Gastrocnemius medialis (tissue), 4 donors: Measurements from ENCODE around the gene CCDC71. TPM values are rescaled to one million over a fixed set of nuclear protein-coding genes. Genes with fewer than 3 reads are reported as not detected.
A peak's percentile ranks its signal among the peaks of the same experiment; 100 is the strongest.

Source experiments
- ATAC-seq, 2 donors: fragments of 150-250 bp; one replicate each; pipeline ENCODE4 v1.9.1; 2016
- DNase-seq, 2 donors: peaks; one replicate each; pipeline ENCODE4 v3.0.0-alpha.2; 2019
- H3K27ac ChIP-seq, 4 donors: fragments of 200-600 bp; sonication (generic); 1 replicate in 1 of 4; 2 replicates in 3 of 4; pipeline ENCODE4 v1.5.1; 2016 to 2018; ENCODE audit warnings: mild to moderate bottlenecking in 2 of 4, moderate library complexity in 1 of 4
- H3K27me3 ChIP-seq, 3 donors: fragments of 200-600 bp; sonication (generic) in 2 of 3; 1 replicate in 1 of 3; 2 replicates in 2 of 3; pipeline versions ENCODE4 v1.5.1 to v1.6.0; 2016 to 2019; ENCODE audit warnings: mild to moderate bottlenecking in 1 of 3, moderate library complexity in 1 of 3
- H3K36me3 ChIP-seq, 2 donors: fragments of 200-600 bp; sonication (generic) in 1 of 2; one replicate each; pipeline ENCODE4 v1.5.1; 2017 to 2018
- H3K4me1 ChIP-seq, 2 donors: fragments of 200-600 bp; sonication (generic) in 1 of 2; one replicate each; pipeline ENCODE4 v1.5.1; 2016 to 2017; ENCODE audit warnings: mild to moderate bottlenecking in 2 of 2
- H3K4me3 ChIP-seq, 4 donors: fragments of 200-600 bp; sonication (generic) in 3 of 4; 1 replicate in 1 of 4; 2 replicates in 3 of 4; pipeline ENCODE4 v1.5.1; 2016 to 2019; ENCODE audit warnings: mild to moderate bottlenecking in 2 of 4
- H3K9me3 ChIP-seq, 3 donors: fragments of 200-600 bp; sonication (generic) in 2 of 3; 1 replicate in 1 of 3; 2 replicates in 2 of 3; pipeline ENCODE4 v1.5.1; 2016 to 2019
- POLR2A ChIP-seq, 2 donors: fragments of 450-650 bp; IDR thresholded peaks; one replicate each; pipeline ENCODE4 v1.6.1; 2017; ENCODE audit warnings: antibody characterized with exemption in 2 of 2, mild to moderate bottlenecking in 2 of 2, moderate library complexity in 2 of 2
- in situ Hi-C, 4 donors: fragments of 200-750 bp; cut with MboI; loops; one replicate each; pipeline versions ENCODE4 v1.15.0 to v1.8.0; 2017; ENCODE audit warnings: low sequenced_read_pairs in 4 of 4
- intact Hi-C: fragments of 100-400 bp; cut with DNase I; formaldehyde crosslinking; loops from one replicate; pipeline ENCODE4 v1.15.1; 2023; ENCODE audit warnings: low total_unique reads
- total RNA-seq, 4 donors: library from RNA; depleted of rRNA; stranded (reverse); fragments of >200 nt; gene quantifications; one replicate each; pipeline versions ENCODE4 v1.1.0 to v1.2.3, GENCODE V29; 2016
- TF ChIP-seq, protein P1 (sequence below), 5 experiments: fragments of 450-650 bp in 3 of 5; fragments of 200-600 bp in 2 of 5; sonication (generic) in 2 of 5; IDR thresholded peaks in 4 of 5; conservative IDR thresholded peaks in 1 of 5; 1 replicate in 4 of 5; 2 replicates in 1 of 5; pipeline ENCODE4 v1.5.1; 2016 to 2019; ENCODE audit warnings: antibody characterized with exemption in 5 of 5, mild to moderate bottlenecking in 3 of 5, moderate library complexity in 3 of 5

Gene CCDC71
- total RNA-seq, 4 donors from 2014 or later, result 20.0 to 31.0 (median 22.0) TPM

- DNase-seq (no peak), ATAC-seq (no peak)
- no peaks in the 10 kb centered on the region for H3K27me3 ChIP-seq
- H3K27ac ChIP-seq, result no peak overlapping the region
- peaks cover 2 to 75% of the 10 kb centered on the region in 2 donors for H3K36me3 ChIP-seq
- no peak overlapping the region for H3K4me3 ChIP-seq
- peaks cover 16 to 17% of the 10 kb centered on the region in 2 donors for H3K4me1 ChIP-seq
- in situ Hi-C loops, result no loop called here
- TF ChIP-seq, protein P1, sequence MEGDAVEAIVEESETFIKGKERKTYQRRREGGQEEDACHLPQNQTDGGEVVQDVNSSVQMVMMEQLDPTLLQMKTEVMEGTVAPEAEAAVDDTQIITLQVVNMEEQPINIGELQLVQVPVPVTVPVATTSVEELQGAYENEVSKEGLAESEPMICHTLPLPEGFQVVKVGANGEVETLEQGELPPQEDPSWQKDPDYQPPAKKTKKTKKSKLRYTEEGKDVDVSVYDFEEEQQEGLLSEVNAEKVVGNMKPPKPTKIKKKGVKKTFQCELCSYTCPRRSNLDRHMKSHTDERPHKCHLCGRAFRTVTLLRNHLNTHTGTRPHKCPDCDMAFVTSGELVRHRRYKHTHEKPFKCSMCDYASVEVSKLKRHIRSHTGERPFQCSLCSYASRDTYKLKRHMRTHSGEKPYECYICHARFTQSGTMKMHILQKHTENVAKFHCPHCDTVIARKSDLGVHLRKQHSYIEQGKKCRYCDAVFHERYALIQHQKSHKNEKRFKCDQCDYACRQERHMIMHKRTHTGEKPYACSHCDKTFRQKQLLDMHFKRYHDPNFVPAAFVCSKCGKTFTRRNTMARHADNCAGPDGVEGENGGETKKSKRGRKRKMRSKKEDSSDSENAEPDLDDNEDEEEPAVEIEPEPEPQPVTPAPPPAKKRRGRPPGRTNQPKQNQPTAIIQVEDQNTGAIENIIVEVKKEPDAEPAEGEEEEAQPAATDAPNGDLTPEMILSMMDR (IDR thresholded peaks at IDR 0.05 in 4 of 5, conservative IDR thresholded peaks at IDR 0.05 in 1 of 5), result no peak
- TF ChIP-seq POLR2A (IDR thresholded peaks at IDR 0.05), result no peak
- H3K9me3 ChIP-seq, result no peaks in the 10 kb centered on the region
- intact Hi-C loops, result no loop called here
These were observed 43.7 kb downstream of the CCDC71 start for GRCh38 chr3:49122451-49122850.

DNA sequence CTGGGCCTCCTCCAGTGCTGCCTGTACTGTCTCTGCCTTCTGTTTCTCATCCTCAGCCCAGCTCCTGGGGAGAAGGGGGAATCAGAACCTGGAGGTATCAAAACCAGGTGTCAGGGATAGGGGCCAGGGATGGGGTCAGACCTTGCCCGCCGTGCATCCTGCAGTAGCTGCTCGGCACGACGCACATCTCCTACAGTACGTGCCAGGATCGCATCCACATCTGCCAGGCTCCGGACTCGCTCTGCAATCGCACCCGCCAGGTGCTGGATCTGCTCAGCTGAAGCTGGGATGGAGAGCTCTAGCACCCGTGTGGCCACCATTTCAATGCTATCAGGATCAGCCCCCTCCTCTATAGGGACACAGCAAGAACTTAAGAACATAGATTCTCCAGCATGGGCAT, 44.1 kb downstream of the CCDC71 start:
- Histone ChIP-seq H3K36me3 (peaks cover 2 to 78% of the 10 kb centered on the region in 2 donors), H3K27ac (peak overlapping the region in 1 of 4 donors; percentile 99), H3K27me3 (no peaks in the 10 kb centered on the region), H3K9me3 (no peaks in the 10 kb centered on the region), H3K4me3 (no peak overlapping the region), H3K4me1 (peaks cover 16 to 17% of the 10 kb centered on the region in 2 donors)
- TF ChIP-seq, protein P1 (IDR thresholded peaks at IDR 0.05 in 4 of 5, conservative IDR thresholded peaks at IDR 0.05 in 1 of 5), result no peak
- no peak for TF ChIP-seq POLR2A (IDR thresholded peaks at IDR 0.05)
- in situ Hi-C loops (no loop called here), intact Hi-C loops (no loop called here)
- DNase-seq, result no peak
- ATAC-seq, result no peak

- TF ChIP-seq, protein P1 (IDR thresholded peaks at IDR 0.05 in 4 of 5, conservative IDR thresholded peaks at IDR 0.05 in 1 of 5), result no peak
- TF ChIP-seq POLR2A (IDR thresholded peaks at IDR 0.05), result no peak
- intact Hi-C loops (no loop called here), in situ Hi-C loops (no loop called here)
- Histone ChIP-seq H3K27ac (peak overlapping the region; percentile 83 to 99 (median 95)), H3K9me3 (no peaks in the 10 kb centered on the region), H3K4me3 (peak overlapping the region; percentile 77 to 100 (median 96)), H3K4me1 (peaks cover 16 to 17% of the 10 kb centered on the region in 2 donors), H3K27me3 (no peaks in the 10 kb centered on the region), H3K36me3 (peaks cover 2 to 78% of the 10 kb centered on the region in 2 donors)
- ATAC-seq (peak in 1 of 2 donors; percentile 9), DNase-seq (no peak)
These were observed 44.9 kb downstream of the CCDC71 start for GRCh38 chr3:49121132-49121736.

DNA sequence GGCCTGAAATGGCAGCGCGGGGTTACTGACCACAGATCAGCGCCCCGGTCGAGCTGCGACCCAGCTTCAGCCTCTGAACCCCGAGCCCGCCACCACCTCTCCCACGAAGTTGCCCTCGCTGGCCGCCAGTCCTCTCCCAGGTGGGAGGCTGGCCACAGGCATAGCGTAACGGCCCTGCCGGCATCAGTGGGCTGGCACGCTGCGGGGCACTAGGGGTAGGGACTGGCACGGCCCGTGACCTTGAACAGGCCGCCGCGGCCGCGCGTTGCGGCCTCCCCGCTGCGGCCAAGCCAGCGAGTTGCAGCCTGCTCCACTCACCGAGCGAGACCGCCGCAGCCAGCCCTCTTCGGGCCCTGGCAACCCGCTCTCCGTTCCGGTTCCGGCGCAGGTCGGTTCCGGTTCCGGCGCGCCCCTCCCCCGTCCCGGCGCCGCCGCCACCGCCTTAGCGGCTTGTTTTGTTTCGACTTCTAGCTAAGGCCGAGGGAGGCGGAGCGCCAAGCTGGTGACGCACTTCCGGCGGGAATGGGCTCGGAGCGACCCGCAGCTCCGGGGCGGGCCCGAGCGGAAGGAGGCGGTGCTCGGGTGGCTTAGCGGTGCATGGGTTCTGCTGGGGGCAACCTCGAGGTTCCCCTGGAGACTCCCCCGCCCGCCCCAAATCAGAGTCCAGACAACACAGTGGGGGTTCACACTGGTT, 45.5 kb downstream of the CCDC71 start, which contains the start of gene USP19:
Gene USP19, minus strand, starts transcription at position 386 of the 694 bp plus-strand sequence. CDS start 1,678 bp downstream, outside the sequence.
- peak; percentile 91 to 93 for ATAC-seq
- in situ Hi-C loops, result no loop called here
- peak within 1 kb of the TSS; percentile 77 to 100 (median 96) for H3K4me3 ChIP-seq
- peak; percentile 93 to 97 for DNase-seq
- no peaks in the 10 kb centered on the region for H3K9me3 ChIP-seq
- H3K27ac ChIP-seq, result peak within 1 kb of the TSS; percentile 83 to 99 (median 95)
- H3K4me1 ChIP-seq, result peaks cover 16 to 17% of the 10 kb centered on the region in 2 donors
- no peaks in the 10 kb centered on the region for H3K27me3 ChIP-seq
- peaks cover 2 to 78% of the 10 kb centered on the region in 2 donors for H3K36me3 ChIP-seq
- peak; percentile 86 to 90 for TF ChIP-seq POLR2A (IDR thresholded peaks at IDR 0.05)
- TF ChIP-seq, protein P1 (IDR thresholded peaks at IDR 0.05 in 4 of 5, conservative IDR thresholded peaks at IDR 0.05 in 1 of 5), result no peak
- intact Hi-C loops, result loop anchor here (1.0 kb wide), 3 partner anchors 13 to 26 kb away; partner anchors contain the start of genes LAMB2, QARS1 and QRICH1
